Measurements from ENCODE around the gene KDM3B. TPM values are rescaled to one million over a fixed set of nuclear protein-coding genes. Genes with fewer than 3 reads are reported as not detected.

Gene KDM3B
- total and polyA plus RNA-seq, 9 of the 15 experiments (the other 6 are each of a cell fraction or from before 2014, with no cell fraction given): 13.8 to 62.8 (median 41.9) TPM

GRCh38 chr5:138336952-138337684 lies 15.4 kb upstream of the KDM3B start (continued):
- TF ChIP-seq GTF3C2 (IDR thresholded peaks at IDR 0.05; ENCODE audit: borderline replicate concordance, extremely low read depth, insufficient read length): no peak
- no peak for TF ChIP-seq NKRF (IDR thresholded peaks at IDR 0.05; ENCODE audit: borderline replicate concordance)
- TF ChIP-seq MECOM (CRISPR knock-in tag; IDR thresholded peaks at IDR 0.05): no peak
- TF ChIP-seq FIP1L1 (IDR thresholded peaks at IDR 0.05; ENCODE audit: low read depth, low read length, poor library complexity, severe bottlenecking): no peak
- TF ChIP-seq NCOA1 (IDR thresholded peaks at IDR 0.05; ENCODE audit: low read depth): peak; percentile 98
- TF ChIP-seq XRCC4 (IDR thresholded peaks at IDR 0.05; ENCODE audit: extremely low read depth, insufficient read depth, insufficient read length): no peak
- TF ChIP-seq ASH1L (IDR thresholded peaks at IDR 0.05; ENCODE audit: borderline replicate concordance, low read depth, partially characterized antibody): no peak
- TF ChIP-seq SPI1 (IDR thresholded peaks at IDR 0.05; ENCODE audit: borderline replicate concordance, low read depth, low read length): 0 out of 2 replicates have a peak, but pooled peaks have one; percentile 9
- TF ChIP-seq PHTF2 (CRISPR knock-in tag; IDR thresholded peaks at IDR 0.05): no peak
- no peak for TF ChIP-seq KLF16 (IDR thresholded peaks at IDR 0.05)
- TF ChIP-seq NFATC3 (IDR thresholded peaks at IDR 0.05): peak; percentile 58; the same call in 1 of the 2 replicates
- TF ChIP-seq RFX1 (IDR thresholded peaks at IDR 0.05): no peak
- no peak for TF ChIP-seq CREBBP (IDR thresholded peaks at IDR 0.05; ENCODE audit: low read depth, low read length)
- TF ChIP-seq HNRNPUL1 (IDR thresholded peaks at IDR 0.05; ENCODE audit: low read length): no peak
- no peak for TF ChIP-seq EZH2 (IDR thresholded peaks at IDR 0.05; ENCODE audit: borderline replicate concordance, low read depth, low read length)
- TF ChIP-seq ZFP30 (CRISPR knock-in tag; IDR thresholded peaks at IDR 0.05; ENCODE audit: borderline replicate concordance): no peak
- TF ChIP-seq ZNF224 (CRISPR knock-in tag; IDR thresholded peaks at IDR 0.05): no peak
- peak; percentile 72 for TF ChIP-seq TAF1 (IDR thresholded peaks at IDR 0.05; ENCODE audit: control insufficient read depth, extremely low read depth, insufficient read depth, low read length, severe bottlenecking)
- TF ChIP-seq ZBTB49 (CRISPR knock-in tag; IDR thresholded peaks at IDR 0.05; ENCODE audit: borderline replicate concordance): 0 out of 2 replicates have a peak, but pooled peaks have one; percentile 8
- TF ChIP-seq ZNF830 (CRISPR knock-in tag; IDR thresholded peaks at IDR 0.05): no peak
